ENCODE measurements around the gene HECW1. TPM values are rescaled to one million over a fixed set of nuclear protein-coding genes. Genes with fewer than 3 reads are reported as not detected.
A peak's percentile ranks its signal among the peaks of the same experiment; 100 is the strongest.

HECW1 gene
- total and polyA plus RNA-seq, 8 donors = 0.04 to 0.69 (median 0.12) TPM; not detected in 5

GRCh38 chr7:43588477-43589132 is 476.2 kb downstream of the HECW1 start:
- DNase-seq (no peak), FAIRE-seq (no peak), ATAC-seq (no peak)
- no peak for TF ChIP-seq CTCF (IDR thresholded peaks at IDR 0.05)
- no peak overlapping the region for H3K27ac ChIP-seq
- H3K36me3 ChIP-seq = no peaks in the 10 kb centered on the region
- no peak overlapping the region for H3K4me3 ChIP-seq
- peaks cover 3 to 56% (median 42%) of the 10 kb centered on the region in 3 donors for H3K4me1 ChIP-seq
- WGBS, 2 donors = 90 to 96% methylated on average over 5 of the region's 5 CpGs
- H3K9me3 ChIP-seq = no peaks in the 10 kb centered on the region
- intact Hi-C loops (cut with DNase I) = no loop called here
- H3K27me3 ChIP-seq = no peaks in the 10 kb centered on the region

GRCh38 chr7:43589133-43589478 is 476.7 kb downstream of the HECW1 start:
- ATAC-seq = no peak
- FAIRE-seq = no peak
- Histone ChIP-seq H3K27ac (no peak overlapping the region), H3K36me3 (no peaks in the 10 kb centered on the region), H3K27me3 (no peaks in the 10 kb centered on the region), H3K4me1 (peaks cover 3 to 60% (median 42%) of the 10 kb centered on the region in 3 donors), H3K4me3 (no peak overlapping the region), H3K9me3 (no peaks in the 10 kb centered on the region)
- DNase-seq = no peak
- no peak for TF ChIP-seq CTCF (IDR thresholded peaks at IDR 0.05)
- intact Hi-C loops (cut with DNase I) = no loop called here

- H3K27me3 ChIP-seq = no peaks in the 10 kb centered on the region
- H3K27ac ChIP-seq = no peak overlapping the region
- H3K4me1 ChIP-seq = peaks cover 6 to 57% (median 42%) of the 10 kb centered on the region in 3 donors
- no peaks in the 10 kb centered on the region for H3K9me3 ChIP-seq
- no peak for TF ChIP-seq CTCF (IDR thresholded peaks at IDR 0.05)
- FAIRE-seq (no peak), DNase-seq (no peak), ATAC-seq (no peak)
- WGBS, 2 donors = 92 to 94% methylated on average over 3 of the region's 3 CpGs
- no peak overlapping the region for H3K4me3 ChIP-seq
- intact Hi-C loops (cut with DNase I) = no loop called here
- H3K36me3 ChIP-seq = no peaks in the 10 kb centered on the region
Observed at GRCh38 chr7:43589728-43590127, 477.3 kb downstream of the HECW1 start.

GRCh38 chr7:43590862-43591557 is 478.6 kb downstream of the HECW1 start:
- DNase-seq (no peak), ATAC-seq (no peak), FAIRE-seq (no peak)
- Histone ChIP-seq H3K9me3 (no peaks in the 10 kb centered on the region), H3K27ac (peak overlapping the region in 1 of 4 donors; percentile 30), H3K27me3 (no peaks in the 10 kb centered on the region), H3K36me3 (peaks cover 0 to 2% (median 0%) of the 10 kb centered on the region in 3 donors), H3K4me1 (peaks cover 6 to 46% (median 35%) of the 10 kb centered on the region in 3 donors), H3K4me3 (no peak overlapping the region)
- TF ChIP-seq CTCF (IDR thresholded peaks at IDR 0.05) = no peak
- 66 to 72% methylated on average over 2 of the region's 2 CpGs for WGBS, 2 donors
- intact Hi-C loops (cut with DNase I) = no loop called here

Data from pancreas (tissue), 10 donors.